Endodermal cell (in vitro differentiated cells): ENCODE results near the gene CACNA1S. TPM values are rescaled to one million over a fixed set of nuclear protein-coding genes. Genes with fewer than 3 reads are reported as not detected.

Experiments used
- DNase-seq: peaks from one replicate; pipeline ENCODE4 v3.0.0-alpha.2; 2017
- H3K27ac ChIP-seq: 2 replicates; pipeline ENCODE4 v1.5.1; 2013; ENCODE audit warnings: mild to moderate bottlenecking, low read depth, low read length, moderate library complexity
- H3K27me3 ChIP-seq: 2 replicates; pipeline ENCODE4 v1.6.1; 2013; ENCODE audit warnings: mild to moderate bottlenecking, low read length, moderate library complexity; ENCODE audit not compliant: insufficient read depth, control insufficient read depth, poor library complexity, severe bottlenecking
- H3K36me3 ChIP-seq: 2 replicates; pipeline ENCODE4 v1.7.0; 2013; ENCODE audit warnings: mild to moderate bottlenecking, low read length, moderate library complexity; ENCODE audit not compliant: control insufficient read depth, insufficient read depth
- H3K4me1 ChIP-seq: one replicate; pipeline ENCODE4 v1.7.0; 2013; ENCODE audit warnings: low read length; ENCODE audit not compliant: control insufficient read depth, insufficient read depth
- H3K4me3 ChIP-seq: 2 replicates; pipeline ENCODE4 v1.5.1; 2013; ENCODE audit warnings: mild to moderate bottlenecking, low read length, moderate library complexity
- H3K9ac ChIP-seq: 2 replicates; pipeline ENCODE4 v1.6.1; 2013; ENCODE audit warnings: mild to moderate bottlenecking, low read length, moderate library complexity; ENCODE audit not compliant: poor library complexity, severe bottlenecking; ENCODE audit errors: extremely low read depth
- H3K9me3 ChIP-seq: 2 replicates; pipeline ENCODE4 v1.6.1; 2013; ENCODE audit warnings: mild to moderate bottlenecking, low read length, moderate library complexity; ENCODE audit not compliant: control insufficient read depth
- H3K27ac Mint-ChIP-seq: 2 replicates; pipeline ENCODE4 v1.8.0; 2020; ENCODE audit warnings: mixed read lengths
- H3K27me3 Mint-ChIP-seq: 2 replicates; pipeline ENCODE4 v1.8.0; 2021; ENCODE audit warnings: mild to moderate bottlenecking, mixed read lengths; ENCODE audit not compliant: insufficient read depth
- H3K36me3 Mint-ChIP-seq: 2 replicates; pipeline ENCODE4 v1.8.0; 2020; ENCODE audit warnings: low read depth, mixed read lengths
- H3K4me1 Mint-ChIP-seq: 2 replicates; pipeline ENCODE4 v1.8.0; 2020; ENCODE audit warnings: mixed read lengths
- H3K4me3 Mint-ChIP-seq: 2 replicates; pipeline ENCODE4 v1.8.0; 2020; ENCODE audit warnings: mild to moderate bottlenecking, moderate library complexity, mixed read lengths
- H3K9me3 Mint-ChIP-seq: 2 replicates; pipeline ENCODE4 v1.8.0; 2020; ENCODE audit warnings: mild to moderate bottlenecking, mixed read lengths
- CTCF ChIP-seq: fragments of 200-600 bp; sonication (generic); conservative IDR thresholded peaks from 2 replicates; pipeline ENCODE4 v1.5.0; 2021; ENCODE audit warnings: antibody characterized with exemption, mild to moderate bottlenecking
- WGBS, 2 experiments: methylation state at CpG; one replicate each; pipeline versions ENCODE4 v1.1.5 to v1.1.7; 2013; ENCODE audit warnings: missing lambda C conversion rate in 2 of 2, mixed read lengths in 1 of 2; ENCODE audit not compliant: insufficient coverage in 1 of 2, insufficient read length in 1 of 2; 5-methylcytosine and 5-hydroxymethylcytosine counted together
- total RNA-seq, 2 donors: library from RNA; stranded (reverse); fragmentation: NEBNext Ultra II Directional in 1 of 2; extraction: Animal tissue kit (Norgen Biotek cat#: 25700) in 1 of 2; gene quantifications; 2 replicates in 1 of 2; 3 replicates in 1 of 2; pipeline ENCODE4 v1.2.1, GENCODE V29; 2021

The CACNA1S gene
- total RNA-seq, 2 donors from 2014 or later: 0.11 to 0.13 TPM

- no peaks in the 10 kb centered on the region for H3K36me3 Mint-ChIP-seq
- Histone ChIP-seq H3K27me3 (no peaks in the 10 kb centered on the region), H3K36me3 (no peaks in the 10 kb centered on the region), H3K9me3 (no peaks in the 10 kb centered on the region), H3K4me1 (no peaks in the 10 kb centered on the region), H3K9ac (no peak overlapping the region), H3K27ac (no peak overlapping the region), H3K4me3 (no peak overlapping the region)
- no peak for TF ChIP-seq CTCF
- H3K27me3 Mint-ChIP-seq: peaks cover 3% of the 10 kb centered on the region
- DNase-seq: no peak
- WGBS, 2 experiments: 84 to 91% methylated on average over 5 of the region's 5 CpGs
- H3K9me3 Mint-ChIP-seq: no peaks in the 10 kb centered on the region
- no peaks in the 10 kb centered on the region for H3K4me1 Mint-ChIP-seq
- no peak overlapping the region for H3K27ac Mint-ChIP-seq
- H3K4me3 Mint-ChIP-seq: no peak overlapping the region
Observed at GRCh38 chr1:201096041-201096461, 16.2 kb downstream of the CACNA1S start.

GRCh38 chr1:201095581-201095980 is 16.6 kb downstream of the CACNA1S start:
- H3K9ac ChIP-seq: no peak overlapping the region
- Mint-ChIP-seq H3K27ac (no peak overlapping the region), H3K4me1 (no peaks in the 10 kb centered on the region), H3K36me3 (no peaks in the 10 kb centered on the region), H3K4me3 (no peak overlapping the region), H3K9me3 (no peaks in the 10 kb centered on the region), H3K27me3 (peaks cover 3% of the 10 kb centered on the region)
- DNase-seq: no peak
- H3K9me3 ChIP-seq: no peaks in the 10 kb centered on the region
- H3K27ac ChIP-seq: no peak overlapping the region
- WGBS, 2 experiments: 83 to 91% methylated on average over 2 of the region's 2 CpGs
- no peaks in the 10 kb centered on the region for H3K27me3 ChIP-seq
- no peak for TF ChIP-seq CTCF
- H3K4me3 ChIP-seq: no peak overlapping the region
- H3K4me1 ChIP-seq: no peaks in the 10 kb centered on the region
- H3K36me3 ChIP-seq: no peaks in the 10 kb centered on the region

- no peak overlapping the region for H3K4me3 Mint-ChIP-seq
- no peaks in the 10 kb centered on the region for H3K4me1 ChIP-seq
- no peaks in the 10 kb centered on the region for H3K27me3 ChIP-seq
- peaks cover 3% of the 10 kb centered on the region for H3K27me3 Mint-ChIP-seq
- H3K27ac Mint-ChIP-seq: no peak overlapping the region
- no peaks in the 10 kb centered on the region for H3K36me3 ChIP-seq
- TF ChIP-seq CTCF: no peak
- no peaks in the 10 kb centered on the region for H3K9me3 Mint-ChIP-seq
- no peak overlapping the region for H3K9ac ChIP-seq
- H3K9me3 ChIP-seq: no peaks in the 10 kb centered on the region
- no peak overlapping the region for H3K27ac ChIP-seq
- no peak overlapping the region for H3K4me3 ChIP-seq
- no peaks in the 10 kb centered on the region for H3K36me3 Mint-ChIP-seq
- WGBS, 2 experiments: 99% methylated on average over 3 of the region's 4 CpGs; no CpG with 5 or more reads in 1 of the 2 experiments
- no peak for DNase-seq
- H3K4me1 Mint-ChIP-seq: no peaks in the 10 kb centered on the region
Observed at GRCh38 chr1:201094832-201095231, 17.4 kb downstream of the CACNA1S start.
